ENCODE measurements around the gene CHRD.
A peak's percentile ranks its signal among the peaks of the same experiment; 100 is the strongest.

CHRD gene

GRCh38 chr3:184352897-184353545 lies 26.8 kb upstream of the CHRD start:
- Mint-ChIP-seq H3K36me3 (ENCODE audit: low read depth) (no peaks in the 10 kb centered on the region), H3K9me3 (no peaks in the 10 kb centered on the region), H3K27ac (no peak overlapping the region), H3K4me1 (ENCODE audit: low read depth) (no peaks in the 10 kb centered on the region), H3K27me3 (ENCODE audit: low read depth) (no peaks in the 10 kb centered on the region), H3K4me3 (no peak overlapping the region)

GRCh38 chr3:184353546-184353941 lies 26.3 kb upstream of the CHRD start:
- H3K4me3 Mint-ChIP-seq: no peak overlapping the region
- no peaks in the 10 kb centered on the region for H3K9me3 Mint-ChIP-seq
- H3K27ac Mint-ChIP-seq: no peak overlapping the region
- H3K4me1 Mint-ChIP-seq (ENCODE audit: low read depth): no peaks in the 10 kb centered on the region
- no peaks in the 10 kb centered on the region for H3K36me3 Mint-ChIP-seq (ENCODE audit: low read depth)
- H3K27me3 Mint-ChIP-seq (ENCODE audit: low read depth): no peaks in the 10 kb centered on the region

GRCh38 chr3:184354121-184354728 lies 25.6 kb upstream of the CHRD start:
- no peaks in the 10 kb centered on the region for H3K27me3 Mint-ChIP-seq (ENCODE audit: low read depth)
- no peak overlapping the region for H3K27ac Mint-ChIP-seq
- no peaks in the 10 kb centered on the region for H3K36me3 Mint-ChIP-seq (ENCODE audit: low read depth)
- H3K9me3 Mint-ChIP-seq: no peaks in the 10 kb centered on the region
- H3K4me1 Mint-ChIP-seq (ENCODE audit: low read depth): no peaks in the 10 kb centered on the region
- no peak overlapping the region for H3K4me3 Mint-ChIP-seq

GRCh38 chr3:184354754-184355153 lies 25.1 kb upstream of the CHRD start:
- Mint-ChIP-seq H3K9me3 (no peaks in the 10 kb centered on the region), H3K4me1 (ENCODE audit: low read depth) (no peaks in the 10 kb centered on the region), H3K27ac (no peak overlapping the region), H3K27me3 (ENCODE audit: low read depth) (peaks cover 1% of the 10 kb centered on the region), H3K4me3 (no peak overlapping the region), H3K36me3 (ENCODE audit: low read depth) (no peaks in the 10 kb centered on the region)

- Mint-ChIP-seq H3K36me3 (ENCODE audit: low read depth) (no peaks in the 10 kb centered on the region), H3K9me3 (no peaks in the 10 kb centered on the region), H3K27me3 (ENCODE audit: low read depth) (peaks cover 8% of the 10 kb centered on the region), H3K4me3 (no peak overlapping the region), H3K27ac (no peak overlapping the region), H3K4me1 (ENCODE audit: low read depth) (peaks cover 1% of the 10 kb centered on the region)
Observed at GRCh38 chr3:184355261-184356040, 24.4 kb upstream of the CHRD start.

- Mint-ChIP-seq H3K9me3 (no peaks in the 10 kb centered on the region), H3K27ac (no peak overlapping the region), H3K27me3 (ENCODE audit: low read depth) (peaks cover 9% of the 10 kb centered on the region), H3K4me1 (ENCODE audit: low read depth) (peaks cover 4% of the 10 kb centered on the region), H3K4me3 (no peak overlapping the region), H3K36me3 (ENCODE audit: low read depth) (no peaks in the 10 kb centered on the region)
Observed at GRCh38 chr3:184357248-184358123, 22.4 kb upstream of the CHRD start.

GRCh38 chr3:184358124-184358767 lies 21.6 kb upstream of the CHRD start:
- H3K27me3 Mint-ChIP-seq (ENCODE audit: low read depth): peaks cover 9% of the 10 kb centered on the region
- peaks cover 4% of the 10 kb centered on the region for H3K4me1 Mint-ChIP-seq (ENCODE audit: low read depth)
- no peak overlapping the region for H3K4me3 Mint-ChIP-seq
- no peaks in the 10 kb centered on the region for H3K9me3 Mint-ChIP-seq
- no peak overlapping the region for H3K27ac Mint-ChIP-seq
- peaks cover 2% of the 10 kb centered on the region for H3K36me3 Mint-ChIP-seq (ENCODE audit: low read depth)

GRCh38 chr3:184358921-184359350 lies 20.9 kb upstream of the CHRD start:
- H3K36me3 Mint-ChIP-seq (ENCODE audit: low read depth): peaks cover 3% of the 10 kb centered on the region
- no peak overlapping the region for H3K27ac Mint-ChIP-seq
- H3K27me3 Mint-ChIP-seq (ENCODE audit: low read depth): peaks cover 9% of the 10 kb centered on the region
- peaks cover 8% of the 10 kb centered on the region for H3K4me1 Mint-ChIP-seq (ENCODE audit: low read depth)
- H3K4me3 Mint-ChIP-seq: no peak overlapping the region
- H3K9me3 Mint-ChIP-seq: no peaks in the 10 kb centered on the region

GRCh38 chr3:184359610-184360009 lies 20.2 kb upstream of the CHRD start:
- H3K27me3 Mint-ChIP-seq (ENCODE audit: low read depth): peaks cover 9% of the 10 kb centered on the region
- no peak overlapping the region for H3K27ac Mint-ChIP-seq
- H3K9me3 Mint-ChIP-seq: no peaks in the 10 kb centered on the region
- peak overlapping the region; percentile 78 for H3K4me3 Mint-ChIP-seq
- H3K36me3 Mint-ChIP-seq (ENCODE audit: low read depth): peaks cover 6% of the 10 kb centered on the region
- peaks cover 12% of the 10 kb centered on the region for H3K4me1 Mint-ChIP-seq (ENCODE audit: low read depth)

GRCh38 chr3:184360070-184360928 lies 19.6 kb upstream of the CHRD start:
- H3K27me3 Mint-ChIP-seq (ENCODE audit: low read depth): peaks cover 9% of the 10 kb centered on the region
- H3K9me3 Mint-ChIP-seq: no peaks in the 10 kb centered on the region
- H3K4me3 Mint-ChIP-seq: peak overlapping the region; percentile 83
- H3K27ac Mint-ChIP-seq: peak overlapping the region; percentile 55
- peaks cover 13% of the 10 kb centered on the region for H3K36me3 Mint-ChIP-seq (ENCODE audit: low read depth)
- H3K4me1 Mint-ChIP-seq (ENCODE audit: low read depth): peaks cover 19% of the 10 kb centered on the region

- Mint-ChIP-seq H3K27me3 (ENCODE audit: low read depth) (peaks cover 9% of the 10 kb centered on the region), H3K36me3 (ENCODE audit: low read depth) (peaks cover 16% of the 10 kb centered on the region), H3K27ac (peak overlapping the region; percentile 55), H3K4me3 (peak overlapping the region; percentile 83), H3K9me3 (no peaks in the 10 kb centered on the region), H3K4me1 (ENCODE audit: low read depth) (peaks cover 20% of the 10 kb centered on the region)
Observed at GRCh38 chr3:184360929-184361531, 18.8 kb upstream of the CHRD start.

- peak within 1 kb of the TSS; percentile 94 for H3K27ac Mint-ChIP-seq
- H3K4me3 Mint-ChIP-seq: peak within 1 kb of the TSS; percentile 94
- no peaks in the 10 kb centered on the region for H3K9me3 Mint-ChIP-seq
Observed at GRCh38 chr3:184361532-184361931, 18.3 kb upstream of the CHRD start, which contains the start of the genes CLCN2 and POLR2H. CLCN2 (minus strand) TSS chr3:184361605; CDS start chr3:184361479, 126 bp downstream. POLR2H (plus strand) TSS chr3:184361710; CDS start chr3:184363493, 1,783 bp downstream.

More at GRCh38 chr3:184361532-184361931, 18.3 kb upstream of the CHRD start, which contains the start of the genes CLCN2 and POLR2H:
- peaks cover 20% of the 10 kb centered on the region for H3K4me1 Mint-ChIP-seq (ENCODE audit: low read depth)
- peaks cover 18% of the 10 kb centered on the region for H3K36me3 Mint-ChIP-seq (ENCODE audit: low read depth)
- H3K27me3 Mint-ChIP-seq (ENCODE audit: low read depth): peaks cover 9% of the 10 kb centered on the region

Measured in T-helper 1 cell treated with Interleukin-12 subunit alpha and Interleukin-12 subunit beta and Interleukin-4 antibody, amounts not matched to agents 30 μg/mL and 1 μg/mL, for 36 hours (primary cell).